HCT116 (cell line): ENCODE data around the gene WDR70. TPM values are rescaled to one million over a fixed set of nuclear protein-coding genes. Genes with fewer than 3 reads are reported as not detected.
A peak's percentile ranks its signal among the peaks of the same experiment; 100 is the strongest.

Experiments used
- ATAC-seq: fragments of 200-7000 bp; cut with Tn5 transposase; 2 replicates; pipeline ENCODE4 v1.9.1; 2020; ENCODE audit warnings: mild to moderate bottlenecking, moderate library complexity
- BruUV-seq: library from RNA; stranded (reverse); fragments of 400-500 nt; replicated peaks from 2 replicates; lab custom pipeline; 2021; lab: Mats Ljungman, UMichigan
- CTCF ChIA-PET: fragments of 300-600 bp; sonication (Branson Sonifier 250); formaldehyde crosslinking; loops from one replicate; lab custom pipeline; 2021; ENCODE audit warnings: antibody characterized with exemption; lab: Charles Lee
- POLR2A ChIA-PET: fragments of 300-600, 350-600 bp; sonication (Branson Sonifier 250); formaldehyde crosslinking; loops from one replicate; lab custom pipeline; 2021; ENCODE audit warnings: antibody characterized with exemption; lab: Charles Lee
- RAD21 ChIA-PET, 2 experiments: fragments of 300-600 bp; sonication (Branson Sonifier 250); formaldehyde crosslinking; loops; one replicate each; lab custom pipeline; 2023; ENCODE audit warnings: low total read pairs in 2 of 2; ENCODE audit not compliant: uncharacterized antibody in 2 of 2, unreplicated experiment in 2 of 2, low non-redundant PET in 1 of 2; lab: Charles Lee
- DNase-seq: peaks from one replicate; pipeline ENCODE4 v3.0.0-alpha.2; 2010; ENCODE audit warnings: low read depth, low spot score
- H2AFZ ChIP-seq: fragments of 200-600 bp; shearing (Covaris generic), sonication (generic); 2 replicates; pipeline ENCODE4 v1.6.1; 2017; ENCODE audit warnings: low read depth, mixed run types, mixed read lengths, antibody characterized with exemption, low read length; ENCODE audit not compliant: poor library complexity, severe bottlenecking
- H3K27ac ChIP-seq: 2 replicates; pipeline ENCODE4 v1.5.1; 2012; ENCODE audit warnings: low read depth, low read length
- H3K27me3 ChIP-seq: fragments of 200-600 bp; sonication (generic); 2 replicates; pipeline ENCODE4 v1.6.1; 2016; ENCODE audit warnings: mixed run types, low read length, mixed read lengths; ENCODE audit not compliant: insufficient read depth
- H3K36me3 ChIP-seq, 2 experiments: fragments of 200-500 bp in 1 of 2; fragments of 200-600 bp in 1 of 2; sonication (Bioruptor generic) in 1 of 2; sonication (generic) in 1 of 2; 2 replicates each; pipeline versions ENCODE4 v1.5.1 to v1.6.1; 2014 to 2016; ENCODE audit warnings: low read length in 2 of 2, inconsistent platforms in 1 of 2, mixed read lengths in 1 of 2, mixed run types in 1 of 2; ENCODE audit not compliant: insufficient read depth in 2 of 2, control insufficient read depth in 1 of 2
- H3K4me1 ChIP-seq, 2 experiments: fragments of 200-600 bp in 1 of 2; sonication (generic) in 1 of 2; 2 replicates each; pipeline versions ENCODE4 v1.5.1 to v1.6.1; 2012 to 2017; ENCODE audit warnings: low read length in 2 of 2, inconsistent platforms in 1 of 2, mild to moderate bottlenecking in 1 of 2, mixed read lengths in 1 of 2, mixed run types in 1 of 2, moderate library complexity in 1 of 2; ENCODE audit not compliant: insufficient read depth in 2 of 2, control insufficient read depth in 1 of 2
- H3K4me2 ChIP-seq: fragments of 200-600 bp; sonication (generic); 2 replicates; pipeline ENCODE4 v1.6.1; 2017; ENCODE audit warnings: mixed run types, low read length, mixed read lengths
- H3K4me3 ChIP-seq, 2 experiments: fragments of 200-600 bp in 1 of 2; sonication (generic) in 1 of 2; replicated peaks in 1 of 2; 2 replicates each; pipeline ENCODE4 v1.5.1; 2011 to 2016; ENCODE audit warnings: low read length in 2 of 2, control low read depth in 1 of 2, low read depth in 1 of 2, mild to moderate bottlenecking in 1 of 2, mixed read lengths in 1 of 2, mixed run types in 1 of 2
- H3K79me2 ChIP-seq: fragments of 200-600 bp; sonication (generic); 2 replicates; pipeline ENCODE4 v1.6.1; 2017; ENCODE audit warnings: mild to moderate bottlenecking, mixed run types, low read length, moderate library complexity, mixed read lengths; ENCODE audit not compliant: insufficient read depth
- H3K9ac ChIP-seq: fragments of 200-600 bp; sonication (generic); 2 replicates; pipeline ENCODE4 v1.6.1; 2016; ENCODE audit warnings: low read length, mixed read lengths
- H3K9me2 ChIP-seq: fragments of 200-600 bp; sonication (generic), shearing (Covaris generic); 2 replicates; pipeline ENCODE4 v1.6.1; 2017; ENCODE audit warnings: mixed run types, mild to moderate bottlenecking, moderate library complexity; ENCODE audit not compliant: insufficient read depth
- H3K9me3 ChIP-seq, 2 experiments: fragments of 200-500 bp in 1 of 2; fragments of 200-600 bp in 1 of 2; sonication (Bioruptor generic) in 1 of 2; sonication (generic) in 1 of 2; 2 replicates each; pipeline ENCODE4 v1.6.1; 2014 to 2017; ENCODE audit warnings: low read length in 2 of 2, mixed read lengths in 2 of 2, inconsistent platforms in 1 of 2, low read depth in 1 of 2, mild to moderate bottlenecking in 1 of 2, mixed run types in 1 of 2, moderate library complexity in 1 of 2; ENCODE audit not compliant: control insufficient read depth in 1 of 2, insufficient read depth in 1 of 2
- H4K20me1 ChIP-seq: fragments of 200-600 bp; sonication (generic), shearing (Covaris generic); 2 replicates; pipeline ENCODE4 v1.6.1; 2017; ENCODE audit warnings: mixed run types, mild to moderate bottlenecking, moderate library complexity; ENCODE audit not compliant: insufficient read depth
- EGR1 ChIP-seq: IDR thresholded peaks from 2 replicates; pipeline ENCODE4 v1.6.1; 2012; ENCODE audit warnings: low read depth
- EZH2 ChIP-seq: fragments of 200-600 bp; sonication (generic); IDR thresholded peaks from 2 replicates; pipeline ENCODE4 v1.6.1; 2017; ENCODE audit warnings: antibody characterized with exemption, mixed run types
- EZH2phosphoT487 ChIP-seq: fragments of 200-600 bp; IDR thresholded peaks from 2 replicates; pipeline ENCODE4 v1.6.1; 2018; ENCODE audit warnings: antibody characterized with exemption, borderline replicate concordance
- JUND ChIP-seq: IDR thresholded peaks from 2 replicates; pipeline ENCODE4 v1.6.1; 2012
- POLR2A ChIP-seq: IDR thresholded peaks from 2 replicates; pipeline ENCODE4 v1.7.0; 2011; ENCODE audit warnings: borderline replicate concordance; ENCODE audit not compliant: insufficient read depth, insufficient read length; ENCODE audit errors: extremely low read depth
- POLR2AphosphoS5 ChIP-seq: IDR thresholded peaks from 2 replicates; pipeline ENCODE4 v1.6.1; 2011; ENCODE audit warnings: mild to moderate bottlenecking, low read depth, low read length, moderate library complexity
- SRF ChIP-seq: IDR thresholded peaks from 2 replicates; pipeline ENCODE4 v1.6.1; 2012; ENCODE audit warnings: low read depth
- intact Hi-C: fragments of 100-400 bp; cut with micrococcal nuclease; formaldehyde crosslinking; loops from 2 replicates; pipeline ENCODE4 v1.10.0; 2022
- total RNA-seq: library from RNA; stranded (reverse); gene quantifications from one replicate; pipeline ENCODE4 v1.2.1, GENCODE V29; 2021; ENCODE audit not compliant: unreplicated experiment
- TF ChIP-seq, protein P1 (sequence below): IDR thresholded peaks from 2 replicates; pipeline ENCODE4 v1.6.1; 2012
- TF ChIP-seq, protein P2 (sequence below): IDR thresholded peaks from 2 replicates; pipeline ENCODE4 v1.6.1; 2012

Gene WDR70
- total RNA-seq, 1 experiment from 2014 or later, result 31.1 TPM

DNA sequence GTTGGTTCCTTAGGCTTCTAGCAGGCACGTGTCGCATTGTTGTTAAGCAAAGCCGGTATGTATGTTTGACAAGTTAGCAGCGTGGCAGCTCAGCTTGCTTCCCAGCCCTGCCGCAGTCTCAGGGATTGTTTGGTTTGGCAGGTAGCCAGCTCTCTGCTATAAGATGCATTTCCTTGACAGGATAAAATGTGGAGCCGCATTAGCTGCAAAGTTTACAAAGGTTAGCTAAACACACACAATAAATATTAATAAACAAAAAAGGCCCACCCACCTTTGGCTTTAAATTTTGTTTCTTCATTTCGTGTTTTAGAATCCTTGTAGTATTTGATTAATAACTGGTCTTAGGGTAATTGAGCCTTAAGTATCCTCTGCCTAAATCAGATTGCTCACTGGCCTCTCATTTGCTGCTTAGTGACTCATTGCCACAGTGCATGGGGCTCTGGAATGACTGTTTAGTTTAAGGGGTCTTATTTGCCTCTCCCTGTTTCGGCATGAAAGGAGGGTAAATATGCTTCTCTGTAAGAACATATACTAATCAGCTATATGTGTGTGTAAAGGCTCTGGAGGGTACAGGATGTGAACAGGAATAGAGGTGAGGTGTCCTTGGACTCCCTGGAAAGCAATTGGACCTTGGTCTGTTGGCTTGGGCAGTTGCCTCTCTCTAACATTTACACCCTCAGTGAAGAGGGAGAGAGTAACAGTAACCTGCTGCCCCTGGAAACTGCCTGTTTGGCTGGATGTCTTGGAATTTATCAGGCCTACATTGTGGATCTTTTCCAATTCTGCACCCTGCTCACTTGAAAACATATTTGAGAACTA, 338.7 kb downstream of the WDR70 start:
- Histone ChIP-seq H3K27me3 (no peaks in the 10 kb centered on the region), H3K36me3 (no peaks in the 10 kb centered on the region), H3K79me2 (no peaks in the 10 kb centered on the region), H3K9me2 (no peaks in the 10 kb centered on the region), H3K4me1 (peaks cover 13 to 22% of the 10 kb centered on the region in 2 experiments), H3K9me3 (no peaks in the 10 kb centered on the region), H3K27ac (no peak overlapping the region), H3K9ac (no peak overlapping the region), H3K4me3 (no peak overlapping the region), H2AFZ (no peak overlapping the region), H4K20me1 (no peaks in the 10 kb centered on the region), H3K4me2 (peak overlapping the region; percentile 30)
- DNase-seq (no peak), ATAC-seq (0 out of 2 replicates have a peak, but pooled peaks have one; percentile 40)
- ChIA-PET CTCF (no interaction called here), POLR2A (no interaction called here), RAD21 (interaction anchor here in 1 of 2 experiments (0.6 kb wide), 1 partner anchor 93 kb away, joined by 3 read pairs; no protein-coding TSS in a partner anchor)
- no TSS peak for BruUV-seq
- intact Hi-C loops, result no loop called here
- TF ChIP-seq EZH2 (no peak), EZH2phosphoT487 (no peak), EGR1 (no peak), POLR2AphosphoS5 (no peak), SRF (no peak)
- TF ChIP-seq, protein P1, sequence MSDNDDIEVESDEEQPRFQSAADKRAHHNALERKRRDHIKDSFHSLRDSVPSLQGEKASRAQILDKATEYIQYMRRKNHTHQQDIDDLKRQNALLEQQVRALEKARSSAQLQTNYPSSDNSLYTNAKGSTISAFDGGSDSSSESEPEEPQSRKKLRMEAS, result 0 out of 2 replicates have a peak, but pooled peaks have one; percentile 34

DNA sequence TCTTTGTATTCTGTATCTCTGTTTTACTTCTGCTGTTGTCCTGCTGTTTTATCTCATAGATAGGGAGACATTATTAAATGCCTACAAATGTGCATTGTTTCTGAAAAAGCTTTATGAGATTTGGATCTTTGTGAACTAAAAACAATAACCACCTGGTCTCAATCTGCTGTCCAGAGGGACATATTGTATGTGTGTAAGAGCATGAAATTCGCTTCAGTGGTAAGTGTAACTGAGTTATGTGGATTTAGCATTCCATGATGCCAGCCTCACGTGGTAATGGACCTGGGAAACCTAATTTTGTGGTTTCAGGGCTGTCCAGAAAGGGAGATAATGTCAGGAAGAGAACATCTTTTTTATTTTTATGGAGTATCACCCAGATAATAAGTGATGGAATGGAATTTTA, 341.4 kb downstream of the WDR70 start:
- no TSS peak for BruUV-seq
- Histone ChIP-seq H3K9ac (no peak overlapping the region), H3K9me3 (no peaks in the 10 kb centered on the region), H3K4me3 (no peak overlapping the region), H3K4me2 (no peak overlapping the region), H3K79me2 (no peaks in the 10 kb centered on the region), H3K9me2 (no peaks in the 10 kb centered on the region), H2AFZ (no peak overlapping the region), H3K4me1 (peaks cover 13 to 30% of the 10 kb centered on the region in 2 experiments), H3K27ac (no peak overlapping the region), H4K20me1 (no peaks in the 10 kb centered on the region), H3K36me3 (no peaks in the 10 kb centered on the region), H3K27me3 (no peaks in the 10 kb centered on the region)
- ChIA-PET CTCF (interaction anchor here (1.2 kb wide), 1 partner anchor 17 kb away, joined by 5 read pairs; no protein-coding TSS in a partner anchor), POLR2A (no interaction called here), RAD21 (no interaction called here)
- no peak for DNase-seq
- intact Hi-C loops, result loop anchor here (5.0 kb wide), 1 partner anchor 472 kb away; no protein-coding TSS in a partner anchor
- TF ChIP-seq POLR2A, result no peak
- no peak for TF ChIP-seq JUND
- TF ChIP-seq, protein P2, sequence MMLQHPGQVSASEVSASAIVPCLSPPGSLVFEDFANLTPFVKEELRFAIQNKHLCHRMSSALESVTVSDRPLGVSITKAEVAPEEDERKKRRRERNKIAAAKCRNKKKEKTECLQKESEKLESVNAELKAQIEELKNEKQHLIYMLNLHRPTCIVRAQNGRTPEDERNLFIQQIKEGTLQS, result no peak
- TF ChIP-seq EZH2, result no peak
- no peak for ATAC-seq
